ENCODE results near the gene NUAK1. TPM values are rescaled to one million over a fixed set of nuclear protein-coding genes. Genes with fewer than 3 reads are reported as not detected.

Gene NUAK1
- total RNA-seq, 1 experiment from 2014 or later, result 7.4 TPM

DNA sequence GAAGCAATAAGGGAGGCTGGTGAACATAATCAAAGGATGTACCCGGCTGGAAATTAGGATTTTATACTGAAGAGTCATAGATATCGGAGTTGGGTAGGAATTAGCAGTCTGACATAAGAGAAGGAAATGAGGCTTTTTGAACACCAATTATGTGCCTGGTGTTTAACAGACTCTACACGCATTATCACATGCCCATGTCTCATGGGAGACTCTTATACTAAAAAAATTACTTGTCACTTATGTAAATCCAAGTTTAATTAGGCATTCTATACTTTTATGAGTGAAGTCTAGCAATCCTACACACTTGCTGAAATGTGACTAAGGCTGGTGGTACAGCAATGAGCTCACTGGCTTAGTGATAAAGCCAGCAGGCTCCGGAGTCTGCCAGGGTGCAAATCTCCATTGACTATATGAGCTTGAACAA, 93.5 kb downstream of the NUAK1 start:
- H3K4me2 ChIP-seq (ENCODE audit: low read length), result no peak overlapping the region
- BruUV-seq (replicated peaks), result no TSS peak

More for the DNA sequence above, 93.5 kb downstream of the NUAK1 start:
- no peaks in the 10 kb centered on the region for H3K4me1 ChIP-seq (ENCODE audit: control insufficient read depth in 1 of 2, insufficient read depth in 2 of 2, low read length in 2 of 2)
- no peaks in the 10 kb centered on the region for H4K20me1 ChIP-seq (ENCODE audit: insufficient read depth)
- POLR2A ChIA-PET, result no interaction called here
- RAD21 ChIA-PET (ENCODE audit: low non-redundant PET in 1 of 2, low total read pairs in 2 of 2, uncharacterized antibody in 2 of 2, unreplicated experiment in 2 of 2), result no interaction called here
- intact Hi-C loops (cut with micrococcal nuclease), result no loop called here
- peaks cover 9% of the 10 kb centered on the region for H3K27me3 ChIP-seq (ENCODE audit: insufficient read depth, low read length)
- ATAC-seq (no peak), DNase-seq (ENCODE audit: low read depth, low spot score) (no peak)
- no peaks in the 10 kb centered on the region for H3K79me2 ChIP-seq (ENCODE audit: insufficient read depth, low read length)
- H3K27ac ChIP-seq (ENCODE audit: low read depth, low read length), result no peak overlapping the region
- TF ChIP-seq SIN3A (IDR thresholded peaks at IDR 0.05; ENCODE audit: low read depth) (no peak), POLR2A (IDR thresholded peaks at IDR 0.05; ENCODE audit: borderline replicate concordance, extremely low read depth, insufficient read depth, insufficient read length) (no peak), TCF7L2 (IDR thresholded peaks at IDR 0.05; ENCODE audit: borderline replicate concordance, extremely low read depth, insufficient read depth, insufficient read length) (no peak), POLR2AphosphoS5 (IDR thresholded peaks at IDR 0.05; ENCODE audit: low read depth, low read length) (no peak)
- TF ChIP-seq, protein P1, sequence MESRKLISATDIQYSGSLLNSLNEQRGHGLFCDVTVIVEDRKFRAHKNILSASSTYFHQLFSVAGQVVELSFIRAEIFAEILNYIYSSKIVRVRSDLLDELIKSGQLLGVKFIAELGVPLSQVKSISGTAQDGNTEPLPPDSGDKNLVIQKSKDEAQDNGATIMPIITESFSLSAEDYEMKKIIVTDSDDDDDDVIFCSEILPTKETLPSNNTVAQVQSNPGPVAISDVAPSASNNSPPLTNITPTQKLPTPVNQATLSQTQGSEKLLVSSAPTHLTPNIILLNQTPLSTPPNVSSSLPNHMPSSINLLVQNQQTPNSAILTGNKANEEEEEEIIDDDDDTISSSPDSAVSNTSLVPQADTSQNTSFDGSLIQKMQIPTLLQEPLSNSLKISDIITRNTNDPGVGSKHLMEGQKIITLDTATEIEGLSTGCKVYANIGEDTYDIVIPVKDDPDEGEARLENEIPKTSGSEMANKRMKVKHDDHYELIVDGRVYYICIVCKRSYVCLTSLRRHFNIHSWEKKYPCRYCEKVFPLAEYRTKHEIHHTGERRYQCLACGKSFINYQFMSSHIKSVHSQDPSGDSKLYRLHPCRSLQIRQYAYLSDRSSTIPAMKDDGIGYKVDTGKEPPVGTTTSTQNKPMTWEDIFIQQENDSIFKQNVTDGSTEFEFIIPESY (IDR thresholded peaks at IDR 0.05; ENCODE audit: extremely low read depth, insufficient replicate concordance, low read length), result no peak
- TF ChIP-seq, protein P2, sequence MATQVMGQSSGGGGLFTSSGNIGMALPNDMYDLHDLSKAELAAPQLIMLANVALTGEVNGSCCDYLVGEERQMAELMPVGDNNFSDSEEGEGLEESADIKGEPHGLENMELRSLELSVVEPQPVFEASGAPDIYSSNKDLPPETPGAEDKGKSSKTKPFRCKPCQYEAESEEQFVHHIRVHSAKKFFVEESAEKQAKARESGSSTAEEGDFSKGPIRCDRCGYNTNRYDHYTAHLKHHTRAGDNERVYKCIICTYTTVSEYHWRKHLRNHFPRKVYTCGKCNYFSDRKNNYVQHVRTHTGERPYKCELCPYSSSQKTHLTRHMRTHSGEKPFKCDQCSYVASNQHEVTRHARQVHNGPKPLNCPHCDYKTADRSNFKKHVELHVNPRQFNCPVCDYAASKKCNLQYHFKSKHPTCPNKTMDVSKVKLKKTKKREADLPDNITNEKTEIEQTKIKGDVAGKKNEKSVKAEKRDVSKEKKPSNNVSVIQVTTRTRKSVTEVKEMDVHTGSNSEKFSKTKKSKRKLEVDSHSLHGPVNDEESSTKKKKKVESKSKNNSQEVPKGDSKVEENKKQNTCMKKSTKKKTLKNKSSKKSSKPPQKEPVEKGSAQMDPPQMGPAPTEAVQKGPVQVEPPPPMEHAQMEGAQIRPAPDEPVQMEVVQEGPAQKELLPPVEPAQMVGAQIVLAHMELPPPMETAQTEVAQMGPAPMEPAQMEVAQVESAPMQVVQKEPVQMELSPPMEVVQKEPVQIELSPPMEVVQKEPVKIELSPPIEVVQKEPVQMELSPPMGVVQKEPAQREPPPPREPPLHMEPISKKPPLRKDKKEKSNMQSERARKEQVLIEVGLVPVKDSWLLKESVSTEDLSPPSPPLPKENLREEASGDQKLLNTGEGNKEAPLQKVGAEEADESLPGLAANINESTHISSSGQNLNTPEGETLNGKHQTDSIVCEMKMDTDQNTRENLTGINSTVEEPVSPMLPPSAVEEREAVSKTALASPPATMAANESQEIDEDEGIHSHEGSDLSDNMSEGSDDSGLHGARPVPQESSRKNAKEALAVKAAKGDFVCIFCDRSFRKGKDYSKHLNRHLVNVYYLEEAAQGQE (IDR thresholded peaks at IDR 0.05; ENCODE audit: low read depth), result no peak
- TF ChIP-seq, protein P3, sequence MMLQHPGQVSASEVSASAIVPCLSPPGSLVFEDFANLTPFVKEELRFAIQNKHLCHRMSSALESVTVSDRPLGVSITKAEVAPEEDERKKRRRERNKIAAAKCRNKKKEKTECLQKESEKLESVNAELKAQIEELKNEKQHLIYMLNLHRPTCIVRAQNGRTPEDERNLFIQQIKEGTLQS (IDR thresholded peaks at IDR 0.05), result no peak
- no peak overlapping the region for H2AFZ ChIP-seq (ENCODE audit: low read depth, low read length, poor library complexity, severe bottlenecking)
- H3K9me3 ChIP-seq (ENCODE audit: control insufficient read depth in 1 of 2, insufficient read depth in 1 of 2, low read depth in 1 of 2, low read length in 2 of 2), result no peaks in the 10 kb centered on the region
- H3K36me3 ChIP-seq (ENCODE audit: control insufficient read depth in 1 of 2, insufficient read depth in 2 of 2, low read length in 2 of 2), result no peaks in the 10 kb centered on the region
- H3K4me3 ChIP-seq (replicated peaks in 1 of 2; ENCODE audit: low read depth in 1 of 2, low read length in 2 of 2), result no peak overlapping the region
- no peaks in the 10 kb centered on the region for H3K9me2 ChIP-seq (ENCODE audit: insufficient read depth)
- no peak overlapping the region for H3K9ac ChIP-seq (ENCODE audit: low read length)
- CTCF ChIA-PET, result no interaction called here

All from HCT116 (cell line).